ENCODE results near the gene WNT9A. TPM values are rescaled to one million over a fixed set of nuclear protein-coding genes. Genes with fewer than 3 reads are reported as not detected.
A peak's percentile ranks its signal among the peaks of the same experiment; 100 is the strongest.

WNT9A gene
- total RNA-seq, 6 experiments from 2014 or later: 0.09 to 0.19 (median 0.10) TPM; not detected in 1

- Histone ChIP-seq H3K27me3 (no peaks in the 10 kb centered on the region), H3K36me3 (no peaks in the 10 kb centered on the region), H3K4me1 (no peaks in the 10 kb centered on the region), H3K27ac (no peak overlapping the region), H3K4me3 (no peak overlapping the region), H3K9me3 (no peaks in the 10 kb centered on the region)
- WGBS (ENCODE audit: insufficient coverage, low coverage, low lambda C conversion rate, missing lambda C conversion rate): 67% methylated on average over 1 of the region's 14 CpGs
- peak in 1 of 4 donors; percentile 25 for ATAC-seq
- peak; percentile 19 to 56 (median 39) for DNase-seq
- TF ChIP-seq, protein P1, sequence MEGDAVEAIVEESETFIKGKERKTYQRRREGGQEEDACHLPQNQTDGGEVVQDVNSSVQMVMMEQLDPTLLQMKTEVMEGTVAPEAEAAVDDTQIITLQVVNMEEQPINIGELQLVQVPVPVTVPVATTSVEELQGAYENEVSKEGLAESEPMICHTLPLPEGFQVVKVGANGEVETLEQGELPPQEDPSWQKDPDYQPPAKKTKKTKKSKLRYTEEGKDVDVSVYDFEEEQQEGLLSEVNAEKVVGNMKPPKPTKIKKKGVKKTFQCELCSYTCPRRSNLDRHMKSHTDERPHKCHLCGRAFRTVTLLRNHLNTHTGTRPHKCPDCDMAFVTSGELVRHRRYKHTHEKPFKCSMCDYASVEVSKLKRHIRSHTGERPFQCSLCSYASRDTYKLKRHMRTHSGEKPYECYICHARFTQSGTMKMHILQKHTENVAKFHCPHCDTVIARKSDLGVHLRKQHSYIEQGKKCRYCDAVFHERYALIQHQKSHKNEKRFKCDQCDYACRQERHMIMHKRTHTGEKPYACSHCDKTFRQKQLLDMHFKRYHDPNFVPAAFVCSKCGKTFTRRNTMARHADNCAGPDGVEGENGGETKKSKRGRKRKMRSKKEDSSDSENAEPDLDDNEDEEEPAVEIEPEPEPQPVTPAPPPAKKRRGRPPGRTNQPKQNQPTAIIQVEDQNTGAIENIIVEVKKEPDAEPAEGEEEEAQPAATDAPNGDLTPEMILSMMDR (IDR thresholded peaks at IDR 0.05): no peak
- TF ChIP-seq POLR2A (IDR thresholded peaks at IDR 0.05): no peak
- intact Hi-C loops (cut with DNase I): no loop called here
These were observed 61.9 kb downstream of the WNT9A start for GRCh38 chr1:227885648-227886502.

GRCh38 chr1:227885135-227885647 lies 62.5 kb downstream of the WNT9A start:
- Histone ChIP-seq H3K27ac (no peak overlapping the region), H3K36me3 (no peaks in the 10 kb centered on the region), H3K4me1 (no peaks in the 10 kb centered on the region), H3K4me3 (no peak overlapping the region), H3K27me3 (no peaks in the 10 kb centered on the region), H3K9me3 (no peaks in the 10 kb centered on the region)
- 65% methylated on average over 3 of the region's 8 CpGs for WGBS (ENCODE audit: insufficient coverage, low coverage, low lambda C conversion rate, missing lambda C conversion rate)
- ATAC-seq: no peak
- DNase-seq: peak in 1 of 3 donors; percentile 10
- intact Hi-C loops (cut with DNase I): no loop called here
- TF ChIP-seq POLR2A (IDR thresholded peaks at IDR 0.05): no peak
- TF ChIP-seq, protein P1 (IDR thresholded peaks at IDR 0.05): no peak

DNA sequence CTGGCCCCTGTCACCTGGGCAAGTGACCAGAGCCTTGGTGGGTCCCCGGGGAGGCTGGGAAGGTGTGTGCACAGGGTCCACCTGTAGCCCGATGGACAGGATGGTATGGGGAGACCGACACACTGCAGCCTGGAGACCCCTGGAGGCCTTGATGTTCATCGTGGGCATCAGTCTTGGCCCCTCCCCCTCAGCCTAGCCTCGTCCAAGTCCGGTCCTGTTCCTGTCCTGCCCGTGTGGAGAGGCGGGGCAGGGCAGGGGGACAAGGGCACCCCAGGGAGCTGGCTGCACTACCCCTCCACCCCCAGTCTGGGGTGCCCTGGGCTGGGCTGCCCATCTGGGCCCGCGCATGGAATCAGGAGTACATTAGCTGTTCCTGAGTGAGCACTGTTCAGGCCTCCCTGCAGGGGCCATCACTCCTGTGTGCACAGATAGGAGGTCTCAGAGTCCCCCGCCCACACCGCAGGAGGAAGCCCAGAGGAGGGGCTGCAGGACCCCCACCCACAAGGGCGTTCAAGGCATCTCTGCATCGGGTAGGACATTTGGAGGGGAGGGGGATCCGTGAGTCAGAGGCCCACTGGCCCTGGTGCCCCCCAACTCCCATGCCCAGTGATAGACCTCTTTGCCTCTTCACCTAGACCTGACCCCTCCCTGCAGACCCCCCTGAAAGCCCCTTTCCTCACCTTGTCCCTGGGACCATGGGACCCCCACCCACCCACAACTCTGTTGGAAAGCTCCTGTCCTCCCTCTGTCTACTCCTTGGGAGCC lies 63.2 kb downstream of the WNT9A start:
- TF ChIP-seq, protein P1 (IDR thresholded peaks at IDR 0.05): no peak
- no peak for TF ChIP-seq POLR2A (IDR thresholded peaks at IDR 0.05)
- Histone ChIP-seq H3K4me3 (no peak overlapping the region), H3K4me1 (no peaks in the 10 kb centered on the region), H3K27ac (no peak overlapping the region), H3K9me3 (no peaks in the 10 kb centered on the region), H3K36me3 (no peaks in the 10 kb centered on the region), H3K27me3 (no peaks in the 10 kb centered on the region)
- peak in 2 of 3 donors; percentile 33 to 36 for DNase-seq
- intact Hi-C loops (cut with DNase I): no loop called here
- ATAC-seq: no peak
- WGBS (ENCODE audit: insufficient coverage, low coverage, low lambda C conversion rate, missing lambda C conversion rate): no CpG with 5 or more reads among the region's 15 CpGs

DNA sequence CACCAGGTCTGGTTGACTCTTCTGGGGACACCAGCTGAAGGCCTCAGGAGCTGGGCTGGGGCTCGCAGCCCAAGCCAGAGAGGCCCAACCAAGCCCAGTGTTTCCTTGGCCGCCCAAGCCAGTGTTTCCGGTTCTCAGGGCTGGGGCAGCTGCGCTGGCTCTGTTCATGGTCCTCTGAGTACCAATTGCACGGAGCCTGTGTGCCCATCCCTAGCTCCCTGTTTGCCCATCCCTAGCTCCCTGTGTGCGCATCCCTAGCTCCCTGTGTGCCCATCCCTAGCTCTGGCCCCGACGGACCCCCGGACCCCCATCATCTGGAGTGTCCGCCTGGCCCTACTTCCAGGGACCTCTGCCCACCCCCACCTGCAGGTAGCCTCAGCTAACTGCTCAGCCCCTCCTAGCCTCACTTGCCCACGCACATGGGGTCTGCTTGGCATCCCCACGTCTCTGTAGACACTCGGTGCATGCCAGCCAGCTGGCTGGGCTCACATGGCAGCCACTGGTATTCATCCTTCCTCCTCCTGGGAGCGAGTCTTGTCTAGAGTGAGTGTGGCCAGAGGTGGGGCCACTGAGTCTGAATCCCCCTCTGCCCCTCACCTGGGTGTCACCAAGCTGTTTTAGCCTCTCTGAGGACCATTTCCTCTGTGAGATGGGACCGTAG lies 64.0 kb downstream of the WNT9A start:
- no peak for TF ChIP-seq POLR2A (IDR thresholded peaks at IDR 0.05)
- TF ChIP-seq, protein P1 (IDR thresholded peaks at IDR 0.05): no peak
- H3K9me3 ChIP-seq: no peaks in the 10 kb centered on the region
- H3K27me3 ChIP-seq: no peaks in the 10 kb centered on the region
- H3K36me3 ChIP-seq: no peaks in the 10 kb centered on the region
- 67% methylated on average over 3 of the region's 15 CpGs for WGBS (ENCODE audit: insufficient coverage, low coverage, low lambda C conversion rate, missing lambda C conversion rate)
- intact Hi-C loops (cut with DNase I): no loop called here
- peak in 2 of 3 donors; percentile 36 to 39 for DNase-seq
- no peak overlapping the region for H3K4me3 ChIP-seq
- no peak for ATAC-seq
- H3K4me1 ChIP-seq: no peaks in the 10 kb centered on the region
- H3K27ac ChIP-seq: no peak overlapping the region

Data from right lobe of liver (tissue), 6 donors.